ENCODE data around the gene SHANK3.

DNA sequence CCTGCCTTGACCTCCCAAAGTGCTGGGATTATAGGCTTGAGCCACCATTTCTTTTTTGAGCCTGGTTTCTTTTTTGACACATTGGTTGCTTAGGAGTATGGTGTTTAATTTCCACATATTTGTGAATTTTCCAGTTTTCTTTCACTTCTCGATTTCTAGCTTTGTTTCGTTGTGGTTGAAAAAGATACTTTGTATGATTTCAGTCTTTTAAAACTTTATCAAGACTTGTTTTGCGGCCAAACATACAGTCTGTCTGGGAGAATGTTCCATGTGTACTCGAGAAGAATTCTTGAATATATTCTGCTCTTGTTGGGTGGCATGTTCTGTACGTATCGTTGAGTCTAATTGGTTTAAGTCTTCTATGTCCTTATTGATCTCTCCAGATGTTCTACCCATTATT, 20.8 kb downstream of the SHANK3 start:
- TF ChIP-seq, protein P1, sequence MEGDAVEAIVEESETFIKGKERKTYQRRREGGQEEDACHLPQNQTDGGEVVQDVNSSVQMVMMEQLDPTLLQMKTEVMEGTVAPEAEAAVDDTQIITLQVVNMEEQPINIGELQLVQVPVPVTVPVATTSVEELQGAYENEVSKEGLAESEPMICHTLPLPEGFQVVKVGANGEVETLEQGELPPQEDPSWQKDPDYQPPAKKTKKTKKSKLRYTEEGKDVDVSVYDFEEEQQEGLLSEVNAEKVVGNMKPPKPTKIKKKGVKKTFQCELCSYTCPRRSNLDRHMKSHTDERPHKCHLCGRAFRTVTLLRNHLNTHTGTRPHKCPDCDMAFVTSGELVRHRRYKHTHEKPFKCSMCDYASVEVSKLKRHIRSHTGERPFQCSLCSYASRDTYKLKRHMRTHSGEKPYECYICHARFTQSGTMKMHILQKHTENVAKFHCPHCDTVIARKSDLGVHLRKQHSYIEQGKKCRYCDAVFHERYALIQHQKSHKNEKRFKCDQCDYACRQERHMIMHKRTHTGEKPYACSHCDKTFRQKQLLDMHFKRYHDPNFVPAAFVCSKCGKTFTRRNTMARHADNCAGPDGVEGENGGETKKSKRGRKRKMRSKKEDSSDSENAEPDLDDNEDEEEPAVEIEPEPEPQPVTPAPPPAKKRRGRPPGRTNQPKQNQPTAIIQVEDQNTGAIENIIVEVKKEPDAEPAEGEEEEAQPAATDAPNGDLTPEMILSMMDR (IDR thresholded peaks at IDR 0.05; ENCODE audit: extremely low read depth in 1 of 2, insufficient read depth in 1 of 2, low read depth in 1 of 2, low read length in 2 of 2), result no peak
- TF ChIP-seq POLR2A (IDR thresholded peaks at IDR 0.05; ENCODE audit: low read depth, low read length) (no peak), POLR2AphosphoS5 (IDR thresholded peaks at IDR 0.05; ENCODE audit: insufficient read depth, low read depth, low read length) (no peak), MAX (IDR thresholded peaks at IDR 0.05; ENCODE audit: insufficient read depth, insufficient read length) (no peak), EZH2 (IDR thresholded peaks at IDR 0.05; ENCODE audit: borderline replicate concordance, low read depth, low read length, severe bottlenecking) (no peak)

All from endothelial cell of umbilical vein (primary cell).